Hepatocyte (in vitro differentiated cells): ENCODE data around the gene MAPK1. TPM values are rescaled to one million over a fixed set of nuclear protein-coding genes. Genes with fewer than 3 reads are reported as not detected.
"Not testable (repeated sequence)": the region's sequence is repeated elsewhere in the genome, so short reads cannot be mapped to it uniquely, and the experiment has no call there.

Experiments used
- DNase-seq: peaks from one replicate; pipeline ENCODE4 v3.0.0-alpha.2; 2016; ENCODE audit warnings: low spot score
- H2AFZ ChIP-seq: fragments of 200-600 bp; sonication (generic); 2 replicates; pipeline ENCODE4 v1.6.0; 2016; ENCODE audit warnings: antibody characterized with exemption, mild to moderate bottlenecking
- H3K27ac ChIP-seq: fragments of 200-600 bp; sonication (generic); 2 replicates; pipeline ENCODE4 v1.5.1; 2016; ENCODE audit warnings: mild to moderate bottlenecking
- H3K27me3 ChIP-seq: fragments of 200-600 bp; sonication (generic); 2 replicates; pipeline ENCODE4 v1.6.1; 2016
- H3K36me3 ChIP-seq: fragments of 200-600 bp; sonication (generic); replicated peaks from 2 replicates; pipeline ENCODE4 v1.5.1; 2016; ENCODE audit warnings: low read depth; ENCODE audit not compliant: insufficient read depth
- H3K4me1 ChIP-seq: fragments of 200-600 bp; sonication (generic); 2 replicates; pipeline ENCODE4 v1.5.1; 2016; ENCODE audit warnings: mild to moderate bottlenecking, moderate library complexity; ENCODE audit not compliant: insufficient read depth
- H3K4me2 ChIP-seq: fragments of 200-600 bp; sonication (generic); 2 replicates; pipeline ENCODE4 v1.6.0; 2016
- H3K4me3 ChIP-seq: fragments of 200-600 bp; sonication (generic); 2 replicates; pipeline ENCODE4 v1.5.1; 2016; ENCODE audit warnings: mild to moderate bottlenecking
- H3K79me2 ChIP-seq: fragments of 200-600 bp; sonication (generic); 2 replicates; pipeline ENCODE4 v1.6.0; 2017; ENCODE audit warnings: mild to moderate bottlenecking
- H3K9me2 ChIP-seq: fragments of 200-600 bp; sonication (generic); replicated peaks from 2 replicates; pipeline ENCODE4 v1.6.0; 2017; ENCODE audit warnings: mild to moderate bottlenecking; ENCODE audit not compliant: insufficient read depth
- H3K9me3 ChIP-seq: fragments of 200-600 bp; sonication (generic); 2 replicates; pipeline ENCODE4 v1.5.1; 2016; ENCODE audit warnings: low read depth, mild to moderate bottlenecking
- H4K20me1 ChIP-seq: fragments of 200-600 bp; sonication (generic); 2 replicates; pipeline ENCODE4 v1.6.0; 2016; ENCODE audit warnings: mild to moderate bottlenecking; ENCODE audit not compliant: insufficient read depth, poor library complexity, severe bottlenecking
- EZH2 ChIP-seq: fragments of 200-600 bp; sonication (generic); IDR thresholded peaks from 2 replicates; pipeline ENCODE4 v1.6.1; 2016; ENCODE audit warnings: antibody characterized with exemption, mild to moderate bottlenecking, borderline replicate concordance
- EZH2phosphoT487 ChIP-seq: fragments of 200-600 bp; sonication (generic); IDR thresholded peaks from one replicate; pipeline ENCODE4 v1.6.1; 2018; ENCODE audit warnings: antibody characterized with exemption, mild to moderate bottlenecking, low read depth, moderate library complexity; ENCODE audit not compliant: unreplicated experiment, severe bottlenecking
- WGBS: methylation state at CpG from one replicate; pipeline ENCODE4 v1.1.6; 2016; ENCODE audit warnings: low lambda C conversion rate; ENCODE audit errors: missing lambda C conversion rate; 5-methylcytosine and 5-hydroxymethylcytosine counted together
- polyA plus RNA-seq: library from polyadenylated mRNA; unstranded; fragments of >200 nt; fragmentation: Nextera tagmentation; extraction: Ambion mirVana; gene quantifications from 2 replicates; pipeline ENCODE4 v1.2.1, GENCODE V29; 2016
- total RNA-seq: library from RNA; depleted of rRNA; stranded (reverse); fragments of >200 nt; gene quantifications from 2 replicates; pipeline ENCODE4 v1.2.3, GENCODE V29; 2014
- TF ChIP-seq, protein P1 (sequence below): fragments of 200-600 bp; sonication (generic); IDR thresholded peaks from 2 replicates; pipeline ENCODE4 v1.5.1; 2016; ENCODE audit warnings: antibody characterized with exemption, mild to moderate bottlenecking; ENCODE audit not compliant: poor library complexity

MAPK1 gene
- total and polyA plus RNA-seq, 2 experiments from 2014 or later: 52.2 to 74.5 TPM

DNA sequence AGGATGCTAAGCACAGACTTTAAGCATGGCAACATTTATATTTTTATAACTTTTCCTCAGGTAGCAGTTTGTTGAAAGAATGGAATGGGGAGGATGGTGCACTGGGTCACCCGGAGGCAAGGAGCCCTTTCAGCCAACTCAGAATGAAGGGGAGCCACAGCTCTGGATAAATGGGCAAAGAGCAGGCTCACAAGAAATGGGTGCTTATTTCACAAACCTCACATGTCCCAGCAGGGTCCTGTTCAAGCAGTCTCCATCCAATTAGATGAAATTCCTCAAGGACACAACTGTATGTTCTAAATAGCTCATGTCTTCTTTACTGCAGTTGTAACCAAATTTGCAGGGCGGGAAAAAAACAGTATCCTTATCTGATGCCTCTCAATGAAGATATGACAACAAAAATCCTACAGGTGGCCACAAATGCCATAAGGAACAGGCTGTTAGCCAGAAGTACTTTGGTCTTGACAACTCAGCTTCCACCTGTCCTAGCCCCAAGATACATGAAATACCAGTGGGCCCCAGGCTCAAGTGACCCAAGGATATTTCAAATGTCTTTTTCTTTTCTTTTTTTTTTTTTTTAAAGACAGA lies 48.2 kb downstream of the MAPK1 start:
- Histone ChIP-seq H3K9me2 (no peaks in the 10 kb centered on the region), H3K27me3 (no peaks in the 10 kb centered on the region), H3K4me2 (no peak overlapping the region), H3K27ac (no peak overlapping the region), H3K36me3 (no peaks in the 10 kb centered on the region), H3K4me3 (no peak overlapping the region), H3K4me1 (no peaks in the 10 kb centered on the region), H4K20me1 (peaks cover 90% of the 10 kb centered on the region), H3K79me2 (peaks cover 96% of the 10 kb centered on the region), H3K9me3 (no peaks in the 10 kb centered on the region), H2AFZ (no peak overlapping the region)
- no peak for DNase-seq
- TF ChIP-seq EZH2phosphoT487: no peak
- 92% methylated on average over 2 of the region's 2 CpGs for WGBS

DNA sequence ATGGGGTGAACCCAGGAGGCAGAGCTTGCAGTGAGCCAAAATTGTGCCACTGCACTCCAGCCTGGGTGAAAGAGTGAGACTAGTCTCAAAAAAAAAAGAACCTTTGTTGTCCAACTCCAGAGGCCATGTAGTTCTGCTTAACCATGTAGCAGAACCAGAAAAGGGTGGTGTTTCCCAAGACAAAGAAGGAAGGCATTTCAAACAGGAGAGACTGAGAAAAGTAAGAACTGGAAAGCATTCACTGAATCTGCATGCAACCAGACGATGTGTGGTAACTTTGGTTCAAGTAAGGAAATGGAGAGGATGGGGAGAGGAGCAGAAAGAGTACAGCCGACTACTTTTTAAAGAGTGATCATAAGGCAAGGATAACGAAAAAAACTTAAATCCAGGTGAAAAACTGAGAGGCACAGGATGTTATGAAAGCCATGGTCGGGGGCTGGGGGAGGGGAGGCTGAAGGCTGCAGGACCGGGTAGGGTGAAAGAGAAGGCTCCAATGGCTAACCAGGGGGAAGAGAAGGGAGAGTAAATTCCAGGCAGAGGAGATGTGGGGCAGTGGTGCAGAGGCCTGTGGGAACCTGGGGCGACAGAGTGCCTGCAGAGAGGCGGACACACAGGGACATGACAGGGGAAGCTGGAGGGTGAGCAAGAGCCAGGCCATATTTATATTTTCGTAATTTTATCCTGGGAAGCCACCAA lies 48.8 kb downstream of the MAPK1 start:
- TF ChIP-seq EZH2phosphoT487 (no peak), EZH2 (no peak)
- TF ChIP-seq, protein P1, sequence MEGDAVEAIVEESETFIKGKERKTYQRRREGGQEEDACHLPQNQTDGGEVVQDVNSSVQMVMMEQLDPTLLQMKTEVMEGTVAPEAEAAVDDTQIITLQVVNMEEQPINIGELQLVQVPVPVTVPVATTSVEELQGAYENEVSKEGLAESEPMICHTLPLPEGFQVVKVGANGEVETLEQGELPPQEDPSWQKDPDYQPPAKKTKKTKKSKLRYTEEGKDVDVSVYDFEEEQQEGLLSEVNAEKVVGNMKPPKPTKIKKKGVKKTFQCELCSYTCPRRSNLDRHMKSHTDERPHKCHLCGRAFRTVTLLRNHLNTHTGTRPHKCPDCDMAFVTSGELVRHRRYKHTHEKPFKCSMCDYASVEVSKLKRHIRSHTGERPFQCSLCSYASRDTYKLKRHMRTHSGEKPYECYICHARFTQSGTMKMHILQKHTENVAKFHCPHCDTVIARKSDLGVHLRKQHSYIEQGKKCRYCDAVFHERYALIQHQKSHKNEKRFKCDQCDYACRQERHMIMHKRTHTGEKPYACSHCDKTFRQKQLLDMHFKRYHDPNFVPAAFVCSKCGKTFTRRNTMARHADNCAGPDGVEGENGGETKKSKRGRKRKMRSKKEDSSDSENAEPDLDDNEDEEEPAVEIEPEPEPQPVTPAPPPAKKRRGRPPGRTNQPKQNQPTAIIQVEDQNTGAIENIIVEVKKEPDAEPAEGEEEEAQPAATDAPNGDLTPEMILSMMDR: no peak
- 90% methylated on average over 8 of the region's 8 CpGs for WGBS
- no peak for DNase-seq
- no peak overlapping the region for H3K4me3 ChIP-seq
- no peak overlapping the region for H3K27ac ChIP-seq
- no peak overlapping the region for H2AFZ ChIP-seq
- H3K4me1 ChIP-seq: no peaks in the 10 kb centered on the region
- peaks cover 84% of the 10 kb centered on the region for H4K20me1 ChIP-seq
- no peaks in the 10 kb centered on the region for H3K9me3 ChIP-seq
- peaks cover 96% of the 10 kb centered on the region for H3K79me2 ChIP-seq
- no peaks in the 10 kb centered on the region for H3K9me2 ChIP-seq
- no peaks in the 10 kb centered on the region for H3K36me3 ChIP-seq
- no peak overlapping the region for H3K4me2 ChIP-seq
- H3K27me3 ChIP-seq: no peaks in the 10 kb centered on the region

DNA sequence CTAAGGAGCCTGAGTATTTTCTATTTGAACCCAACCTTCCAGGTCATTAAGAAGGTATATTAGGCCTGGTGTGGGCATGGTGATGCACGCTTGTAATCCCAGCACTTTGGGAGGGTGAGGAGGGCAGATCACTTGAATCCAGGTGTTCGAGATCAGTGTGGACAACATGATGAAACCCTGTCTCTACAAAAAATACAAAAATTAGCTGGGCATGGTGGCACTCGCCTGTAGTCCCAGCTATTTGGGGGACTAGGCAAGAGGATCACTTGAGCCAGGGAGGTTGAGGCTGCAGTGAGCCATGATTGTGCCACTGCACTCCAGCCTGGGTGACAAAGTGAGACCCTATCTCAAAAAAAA lies 50.0 kb downstream of the MAPK1 start:
- H3K4me1 ChIP-seq, H3K4me3 ChIP-seq, H3K27me3 ChIP-seq, DNase-seq, H3K4me2 ChIP-seq, H2AFZ ChIP-seq, H3K9me3 ChIP-seq, H3K9me2 ChIP-seq, H3K36me3 ChIP-seq: not testable (repeated sequence)
- peak overlapping the region; percentile 59 for H3K27ac ChIP-seq
- peaks cover 73% of the 10 kb centered on the region for H4K20me1 ChIP-seq
- H3K79me2 ChIP-seq: peaks cover 94% of the 10 kb centered on the region
- 97% methylated on average over 3 of the region's 3 CpGs for WGBS

DNA sequence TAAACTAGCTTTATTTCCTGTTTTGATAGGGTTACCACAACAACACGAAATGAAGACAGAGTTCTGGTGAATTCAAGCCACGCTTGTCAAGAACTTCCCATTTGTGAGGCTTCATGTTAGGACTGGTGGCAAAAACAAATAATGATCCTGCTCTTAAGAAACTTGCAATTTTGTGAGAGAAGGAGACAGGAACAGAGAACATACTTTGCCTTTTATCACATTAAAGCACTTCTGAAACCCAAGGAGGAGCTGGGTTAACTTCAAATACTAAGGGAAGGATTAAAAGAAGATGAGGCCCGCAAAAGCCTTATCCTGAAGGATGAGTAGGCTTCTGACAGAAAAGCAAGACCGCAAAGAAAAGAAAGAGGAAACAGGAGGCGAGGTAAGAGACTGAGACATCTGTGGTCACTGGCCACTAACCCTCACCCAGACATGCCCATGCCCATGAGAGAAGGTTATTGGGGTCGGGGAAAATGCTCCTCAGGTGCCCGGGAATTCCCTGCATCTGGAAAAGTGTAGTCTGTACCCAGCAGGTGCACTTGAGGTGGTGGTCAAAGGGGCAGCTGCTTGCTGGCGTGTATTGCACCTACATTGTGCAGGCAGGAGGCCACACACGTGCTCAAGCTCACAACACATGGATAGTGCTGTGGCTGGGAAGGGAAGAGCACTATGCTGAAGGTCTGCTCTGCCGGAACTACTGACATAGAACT lies 50.5 kb downstream of the MAPK1 start:
- Histone ChIP-seq H2AFZ (no peak overlapping the region), H3K27ac (peak overlapping the region; percentile 59), H3K9me3 (no peaks in the 10 kb centered on the region), H3K27me3 (no peaks in the 10 kb centered on the region), H3K4me1 (no peaks in the 10 kb centered on the region), H3K36me3 (no peaks in the 10 kb centered on the region), H4K20me1 (peaks cover 68% of the 10 kb centered on the region), H3K4me3 (no peak overlapping the region), H3K79me2 (peaks cover 94% of the 10 kb centered on the region), H3K4me2 (no peak overlapping the region), H3K9me2 (no peaks in the 10 kb centered on the region)
- TF ChIP-seq EZH2phosphoT487 (no peak), EZH2 (no peak)
- TF ChIP-seq, protein P1: no peak
- DNase-seq: peak; percentile 36
- WGBS: 78% methylated on average over 10 of the region's 10 CpGs
